Testis (tissue), 2 donors: ENCODE measurements around the gene CCDC106.

Experiments
- CTCF ChIP-seq, 3 experiments: fragments of 450-650 bp in 2 of 3; fragments of 200-600 bp in 1 of 3; sonication (generic) in 1 of 3; IDR thresholded peaks; one replicate each; pipeline ENCODE4 v1.5.1; 2016 to 2019; ENCODE audit warnings: antibody characterized with exemption in 3 of 3, mild to moderate bottlenecking in 2 of 3, moderate library complexity in 1 of 3
- POLR2A ChIP-seq: fragments of 450-650 bp; IDR thresholded peaks from one replicate; pipeline ENCODE4 v1.6.1; 2017; ENCODE audit warnings: antibody characterized with exemption, mild to moderate bottlenecking, moderate library complexity

- TF ChIP-seq CTCF (IDR thresholded peaks at IDR 0.05) (no peak), POLR2A (no peak)
Observed at GRCh38 chr19:55698256-55698655, 50.2 kb downstream of the CCDC106 start.
